GM10248 (cell line): Measurements from ENCODE around the gene EYA3.

Experiments used
- CTCF ChIA-PET: fragments of 300-600 bp; sonication (Branson Sonifier 250); formaldehyde crosslinking; extraction: SDS; loops from one replicate; lab custom pipeline; 2021; ENCODE audit warnings: antibody characterized with exemption; lab: Yijun Ruan, JAX
- POLR2A ChIA-PET: fragments of 350-650 bp; sonication (Branson Sonifier 250); formaldehyde crosslinking; extraction: SDS; loops from one replicate; lab custom pipeline; 2020; ENCODE audit warnings: antibody characterized with exemption; lab: Yijun Ruan, JAX
- DNase-seq: peaks from one replicate; pipeline ENCODE4 v3.0.0; 2012; ENCODE audit errors: extremely low spot score
- CTCF ChIP-seq: IDR thresholded peaks from 2 replicates; pipeline ENCODE4 v1.5.1; 2012; ENCODE audit warnings: mild to moderate bottlenecking, low read depth; ENCODE audit errors: extremely low read depth, missing control alignments, control extremely low read depth

EYA3 gene

GRCh38 chr1:28114844-28115243 is 26.4 kb upstream of the EYA3 start:
- ChIA-PET POLR2A (interaction anchor here (0.7 kb wide), 1 partner anchor 437 kb away, joined by 3 read pairs; no protein-coding TSS in a partner anchor), CTCF (interaction anchor here (1.4 to 1.7 kb wide), 4 partner anchors 8 to 36 kb away, joined by 3 to 9 read pairs (median 4); no protein-coding TSS in a partner anchor)
- no peak for DNase-seq

GRCh38 chr1:28113242-28113572 is 24.8 kb upstream of the EYA3 start:
- DNase-seq = no peak
- CTCF ChIA-PET = interaction anchor here (0.9 to 2.6 kb wide), 13 partner anchors 11 to 96 kb away, joined by 3 to 27 read pairs (median 5); partner anchors contain the start of genes EYA3 and PTAFR
- TF ChIP-seq CTCF = peak; percentile 26
- POLR2A ChIA-PET = no interaction called here

More at GRCh38 chr1:28114844-28115243, 26.4 kb upstream of the EYA3 start:
- TF ChIP-seq CTCF = no peak

- DNase-seq = no peak
- ChIA-PET POLR2A (no interaction called here), CTCF (interaction anchor here (0.9 to 2.6 kb wide), 18 partner anchors 8 to 97 kb away, joined by 3 to 27 read pairs (median 5); partner anchors contain the start of genes EYA3 and PTAFR)
- no peak for TF ChIP-seq CTCF
Observed at GRCh38 chr1:28112388-28113241, 24.2 kb upstream of the EYA3 start.

GRCh38 chr1:28111157-28111556 is 22.7 kb upstream of the EYA3 start:
- TF ChIP-seq CTCF = no peak
- CTCF ChIA-PET = interaction anchor here (1.3 to 3.9 kb wide), 9 partner anchors 9 to 98 kb away, joined by 3 to 32 read pairs (median 8); partner anchors contain the start of gene EYA3
- no peak for DNase-seq
- POLR2A ChIA-PET = no interaction called here

- DNase-seq = no peak
- no peak for TF ChIP-seq CTCF
- POLR2A ChIA-PET = no interaction called here
- CTCF ChIA-PET = interaction anchor here (1.0 to 3.9 kb wide), 7 partner anchors 9 to 98 kb away, joined by 3 to 32 read pairs (median 5); no protein-coding TSS in a partner anchor
Observed at GRCh38 chr1:28110555-28110954, 22.1 kb upstream of the EYA3 start.

- no peak for DNase-seq
- no peak for TF ChIP-seq CTCF
- ChIA-PET POLR2A (interaction anchor here (0.6 kb wide), 1 partner anchor 76 kb away, joined by 3 read pairs; no protein-coding TSS in a partner anchor), CTCF (interaction anchor here (1.0 to 3.9 kb wide), 5 partner anchors 8 to 99 kb away, joined by 3 to 32 read pairs (median 6); no protein-coding TSS in a partner anchor)
Observed at GRCh38 chr1:28109639-28110038, 21.2 kb upstream of the EYA3 start.
